GM13976 (cell line): ENCODE measurements around the gene LMF1.

Experiments used
- DNase-seq: peaks from one replicate; pipeline ENCODE4 v3.0.0; 2012; ENCODE audit warnings: low spot score
- in situ Hi-C: fragments of 300-500 bp; cut with MboI; formaldehyde crosslinking; loops from one replicate; pipeline ENCODE4 v1.12.0; 2022; ENCODE audit warnings: low sequenced_read_pairs, mixed read lengths, inconsistent platforms; ENCODE audit not compliant: unreplicated experiment
- TF ChIP-seq, protein P1 (sequence below): IDR thresholded peaks from 2 replicates; pipeline ENCODE4 v1.5.1; 2012; ENCODE audit warnings: borderline replicate concordance, mild to moderate bottlenecking; ENCODE audit not compliant: insufficient read depth; ENCODE audit errors: extremely low read depth, missing control alignments, control extremely low read depth

LMF1 gene

DNA sequence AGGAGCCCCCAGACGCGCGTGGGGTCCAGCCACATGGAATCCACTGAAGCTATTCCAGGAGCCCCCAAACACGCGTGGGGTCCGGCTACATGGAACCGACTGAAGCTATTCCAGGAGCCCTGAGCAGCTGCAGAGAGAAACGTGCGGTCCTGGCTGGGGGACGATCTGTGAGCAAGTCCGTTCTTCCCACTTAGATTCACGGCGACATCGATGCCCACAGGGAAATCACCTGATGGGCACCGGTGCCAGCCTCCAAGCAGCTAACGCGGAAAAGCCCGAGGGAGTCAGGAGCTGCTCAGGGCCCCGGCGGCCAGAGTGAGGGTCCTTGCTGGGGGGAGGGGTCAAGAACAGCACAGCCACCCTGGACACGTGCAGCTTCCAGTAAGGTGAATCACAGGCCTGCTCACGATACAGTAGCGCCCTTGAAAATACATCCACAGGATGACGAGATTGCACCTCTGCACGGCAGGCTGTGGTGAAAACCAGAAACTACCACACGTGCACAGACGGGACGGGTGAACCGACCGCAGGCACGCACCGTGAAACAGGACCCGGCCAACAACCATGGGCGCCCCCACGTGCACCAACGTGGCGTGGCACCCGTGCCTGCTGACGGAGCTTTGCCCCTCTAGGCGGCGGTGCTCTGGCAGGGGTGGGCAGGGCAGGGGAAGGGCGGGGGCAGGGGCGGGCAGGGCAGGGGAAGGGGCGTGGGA lies 92.6 kb downstream of the LMF1 start:
- no peak for DNase-seq
- in situ Hi-C loops: no loop called here
- TF ChIP-seq, protein P1, sequence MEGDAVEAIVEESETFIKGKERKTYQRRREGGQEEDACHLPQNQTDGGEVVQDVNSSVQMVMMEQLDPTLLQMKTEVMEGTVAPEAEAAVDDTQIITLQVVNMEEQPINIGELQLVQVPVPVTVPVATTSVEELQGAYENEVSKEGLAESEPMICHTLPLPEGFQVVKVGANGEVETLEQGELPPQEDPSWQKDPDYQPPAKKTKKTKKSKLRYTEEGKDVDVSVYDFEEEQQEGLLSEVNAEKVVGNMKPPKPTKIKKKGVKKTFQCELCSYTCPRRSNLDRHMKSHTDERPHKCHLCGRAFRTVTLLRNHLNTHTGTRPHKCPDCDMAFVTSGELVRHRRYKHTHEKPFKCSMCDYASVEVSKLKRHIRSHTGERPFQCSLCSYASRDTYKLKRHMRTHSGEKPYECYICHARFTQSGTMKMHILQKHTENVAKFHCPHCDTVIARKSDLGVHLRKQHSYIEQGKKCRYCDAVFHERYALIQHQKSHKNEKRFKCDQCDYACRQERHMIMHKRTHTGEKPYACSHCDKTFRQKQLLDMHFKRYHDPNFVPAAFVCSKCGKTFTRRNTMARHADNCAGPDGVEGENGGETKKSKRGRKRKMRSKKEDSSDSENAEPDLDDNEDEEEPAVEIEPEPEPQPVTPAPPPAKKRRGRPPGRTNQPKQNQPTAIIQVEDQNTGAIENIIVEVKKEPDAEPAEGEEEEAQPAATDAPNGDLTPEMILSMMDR: no peak

DNA sequence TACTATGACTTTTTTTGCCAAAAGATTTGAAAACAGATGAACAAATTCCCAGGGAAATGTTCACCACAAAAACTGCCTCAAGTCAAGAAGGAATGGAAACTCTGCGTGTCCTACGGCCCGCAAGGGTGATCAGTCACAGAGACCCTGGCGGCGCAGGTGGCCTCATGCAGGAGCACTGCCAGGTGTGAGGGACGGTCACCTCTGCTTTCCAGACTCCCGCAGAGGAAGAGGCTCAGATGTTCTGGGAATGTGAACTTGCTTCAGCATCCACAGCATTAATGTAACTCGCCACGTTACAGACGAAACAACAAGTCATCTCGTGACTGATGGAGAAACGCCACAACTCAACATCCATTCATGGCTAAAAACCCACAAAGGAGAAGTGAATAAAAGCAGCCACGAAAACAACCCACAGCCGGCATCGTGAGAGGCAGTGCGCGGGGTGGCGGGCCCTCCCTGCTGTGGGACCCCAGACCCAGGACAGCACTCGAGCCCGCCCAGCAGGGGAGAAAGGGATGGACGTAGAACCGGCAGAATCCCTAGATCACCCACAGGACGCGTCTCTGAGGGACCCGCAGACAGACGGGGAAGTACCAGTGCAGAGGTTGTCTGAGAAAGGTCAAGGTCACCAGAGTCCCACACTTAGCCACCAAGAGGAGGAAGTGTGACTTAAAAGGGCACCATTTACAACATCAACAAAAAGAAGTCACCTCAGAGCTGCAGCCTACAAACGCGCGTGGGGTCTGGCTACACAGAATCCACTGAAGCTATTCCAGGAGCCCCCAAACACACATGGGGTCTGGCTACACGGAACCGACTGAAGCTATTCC lies 93.3 kb downstream of the LMF1 start:
- no peak for DNase-seq
- in situ Hi-C loops: no loop called here
- TF ChIP-seq, protein P1: no peak

DNA sequence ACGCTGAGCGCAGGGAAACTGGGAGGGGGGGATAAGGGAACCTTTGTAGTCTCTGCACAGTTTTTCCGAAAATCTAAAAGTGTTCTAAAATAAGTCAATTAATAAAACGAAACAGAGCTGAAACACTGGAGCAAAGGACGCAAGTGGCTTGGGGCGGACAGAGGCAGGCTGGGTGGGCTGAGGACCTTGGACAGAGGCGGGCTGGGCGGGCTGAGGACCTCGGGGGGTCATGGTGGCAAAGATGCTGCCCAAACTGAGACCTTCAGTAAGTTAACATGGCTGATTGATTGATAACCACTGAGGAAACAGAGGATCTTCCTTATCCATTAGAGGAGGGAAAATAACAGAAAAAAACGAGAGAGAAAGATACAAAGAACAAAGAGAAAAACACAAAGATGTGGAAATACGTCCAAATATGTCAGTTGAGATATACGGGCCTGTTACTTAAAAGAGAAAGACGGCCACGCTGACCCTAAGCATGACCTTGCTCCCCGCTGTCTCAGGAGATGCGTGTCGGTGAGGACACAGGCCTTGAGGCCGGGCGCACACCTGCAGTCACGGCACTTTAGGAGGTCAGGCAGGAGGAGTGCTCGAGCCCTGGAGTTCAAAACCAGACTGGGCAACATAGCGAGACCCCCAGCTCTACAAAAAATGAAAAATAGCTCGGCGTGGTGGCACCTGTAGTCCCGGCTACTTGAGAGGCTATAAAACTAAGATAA lies 94.1 kb downstream of the LMF1 start:
- in situ Hi-C loops: no loop called here
- no peak for DNase-seq
- TF ChIP-seq, protein P1: no peak

- no peak for DNase-seq
- in situ Hi-C loops: no loop called here
Measured at GRCh38 chr16:876041-876335, 94.8 kb downstream of the LMF1 start.

DNA sequence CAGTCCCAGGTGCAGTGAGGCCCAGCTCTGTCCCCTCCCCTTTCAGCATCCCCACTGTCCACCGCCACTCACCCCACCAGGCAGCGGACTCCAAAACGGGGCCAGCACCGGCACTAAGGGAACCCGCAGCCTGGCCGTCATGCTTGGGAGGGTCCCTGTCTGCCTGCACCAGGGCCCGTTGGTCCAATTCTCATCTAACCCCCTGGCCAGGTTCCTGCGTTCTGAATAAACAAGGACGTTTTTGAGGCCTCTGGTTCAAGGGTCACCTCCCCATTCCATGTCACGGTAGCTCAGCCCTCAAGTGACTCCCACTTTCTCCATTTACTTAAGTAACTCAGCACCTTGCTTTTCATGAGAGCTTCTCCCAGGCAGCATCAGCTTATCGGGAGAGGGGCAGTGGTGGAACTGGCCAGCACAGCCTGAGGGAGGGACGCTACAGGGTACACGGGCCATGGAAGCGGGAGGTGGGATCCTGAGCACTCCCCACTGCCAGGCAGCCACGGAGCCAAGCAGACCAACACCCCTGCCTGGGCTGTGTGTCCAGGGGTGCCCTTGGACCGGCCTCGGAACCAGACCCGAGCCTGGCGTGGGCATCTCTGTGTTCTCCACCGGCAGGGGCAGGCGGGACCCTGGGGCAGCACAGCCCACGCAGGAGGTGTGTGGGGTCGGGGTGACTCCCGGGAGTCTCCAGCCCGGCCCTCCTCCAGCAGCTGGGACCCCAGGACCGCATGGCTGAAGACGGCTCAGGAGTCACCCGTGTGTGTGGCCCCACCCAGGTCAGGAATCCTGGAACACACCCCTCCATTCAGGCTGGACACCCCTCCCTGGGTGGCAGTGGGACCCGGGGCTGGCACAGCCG lies 95.4 kb downstream of the LMF1 start:
- in situ Hi-C loops: no loop called here
- TF ChIP-seq, protein P1: no peak
- DNase-seq: no peak

More at GRCh38 chr16:876041-876335, 94.8 kb downstream of the LMF1 start:
- TF ChIP-seq, protein P1: no peak
